Measurements from ENCODE around the gene SHD.

GRCh38 chr19:4272894-4273293, 6.2 kb upstream of the SHD start:
- no peak for TF ChIP-seq CTCF (IDR thresholded peaks at IDR 0.05)
- no peak for TF ChIP-seq POLR2AphosphoS5 (IDR thresholded peaks at IDR 0.05)
- no peak for TF ChIP-seq POLR2A (IDR thresholded peaks at IDR 0.05)
